Activated CD4-positive, alpha-beta memory T cell treated with anti-CD3 and anti-CD28 coated beads, Interleukin-2, amount 10 ng/mL, durations not matched to agents 7 days and 5 days (primary cell): ENCODE results near the gene TTC33. TPM values are rescaled to one million over a fixed set of nuclear protein-coding genes. Genes with fewer than 3 reads are reported as not detected.
A peak's percentile ranks its signal among the peaks of the same experiment; 100 is the strongest.

ENCODE experiments used
- CTCF ChIA-PET: fragments of 350-600 bp; sonication (Branson Sonifier 250); formaldehyde crosslinking; loops from one replicate; lab custom pipeline; 2021; ENCODE audit warnings: antibody characterized with exemption, inconsistent platforms; lab: Charles Lee
- POLR2A ChIA-PET: fragments of 350-600 bp; sonication (Branson Sonifier 250); formaldehyde crosslinking; loops from one replicate; lab custom pipeline; 2021; ENCODE audit warnings: antibody characterized with exemption; lab: Charles Lee
- DNase-seq: peaks from one replicate; pipeline ENCODE4 v3.0.0-alpha.2; 2020
- H3K27ac Mint-ChIP-seq: one replicate; pipeline ENCODE4 v1.8.0; 2021; ENCODE audit warnings: mild to moderate bottlenecking, mixed read lengths
- H3K27me3 Mint-ChIP-seq: one replicate; pipeline ENCODE4 v1.8.0; 2021; ENCODE audit warnings: mixed read lengths
- H3K36me3 Mint-ChIP-seq: one replicate; pipeline ENCODE4 v1.8.0; 2021; ENCODE audit warnings: low read depth, mixed read lengths
- H3K4me1 Mint-ChIP-seq: one replicate; pipeline ENCODE4 v1.8.0; 2021; ENCODE audit warnings: mixed read lengths
- H3K4me3 Mint-ChIP-seq: one replicate; pipeline ENCODE4 v1.8.0; 2021; ENCODE audit warnings: mild to moderate bottlenecking, mixed read lengths
- H3K9me3 Mint-ChIP-seq: one replicate; pipeline ENCODE4 v1.8.0; 2021; ENCODE audit warnings: mixed read lengths
- total RNA-seq, 2 experiments: library from RNA; stranded (reverse); gene quantifications; one replicate each; pipeline ENCODE4 v1.2.3, GENCODE V29; 2021

TTC33 gene
- total RNA-seq, 2 experiments from 2014 or later: 19.6 to 19.9 TPM

DNA sequence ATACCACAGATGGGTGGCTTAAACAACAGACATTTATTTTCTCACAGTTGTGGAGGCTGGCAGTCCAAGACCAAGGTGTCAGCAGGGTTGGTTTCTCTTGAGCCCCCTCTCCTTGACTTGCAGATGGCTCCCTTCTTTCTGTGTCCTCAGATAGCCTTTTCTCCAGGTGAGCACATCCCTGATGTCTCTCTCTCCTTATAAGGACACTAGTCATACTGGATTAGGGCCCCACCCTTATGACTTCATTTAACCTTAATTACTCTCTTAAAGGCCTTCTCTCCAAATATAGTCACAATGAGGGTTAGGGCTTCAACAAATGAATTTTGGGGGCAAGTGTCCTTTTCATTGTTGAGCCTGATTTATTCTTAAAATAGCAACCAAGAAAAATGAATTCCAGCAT lies 61.3 kb downstream of the TTC33 start:
- ChIA-PET POLR2A (no interaction called here), CTCF (no interaction called here)
- no peak for DNase-seq
- no peaks in the 10 kb centered on the region for H3K27me3 Mint-ChIP-seq
- no peaks in the 10 kb centered on the region for H3K9me3 Mint-ChIP-seq
- H3K36me3 Mint-ChIP-seq: peaks cover 71% of the 10 kb centered on the region
- H3K27ac Mint-ChIP-seq: no peak overlapping the region
- no peak overlapping the region for H3K4me3 Mint-ChIP-seq
- H3K4me1 Mint-ChIP-seq: peaks cover 23% of the 10 kb centered on the region

DNA sequence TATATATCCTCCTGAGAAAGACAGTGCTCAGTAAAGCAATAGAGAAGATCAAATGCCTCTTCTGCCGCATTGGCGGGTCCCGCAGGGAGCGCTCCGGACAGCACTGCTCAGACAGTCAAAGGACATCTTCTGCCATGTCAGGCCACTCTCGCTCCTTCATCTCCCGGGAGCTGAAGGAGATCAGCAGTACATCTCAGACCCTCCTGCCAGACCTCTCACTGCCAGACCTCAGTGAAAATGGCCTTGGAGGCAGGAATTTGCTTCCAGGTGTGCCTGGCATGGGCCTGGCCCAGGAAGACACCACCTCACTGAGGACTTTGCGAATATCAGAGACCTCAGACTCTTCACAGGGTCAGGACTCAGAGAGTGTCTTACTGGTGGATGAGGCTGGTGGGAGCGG lies 63.9 kb downstream of the TTC33 start:
- Mint-ChIP-seq H3K36me3 (peaks cover 82% of the 10 kb centered on the region), H3K9me3 (no peaks in the 10 kb centered on the region), H3K27ac (peak overlapping the region; percentile 42), H3K27me3 (no peaks in the 10 kb centered on the region), H3K4me3 (no peak overlapping the region), H3K4me1 (peaks cover 47% of the 10 kb centered on the region)
- ChIA-PET CTCF (no interaction called here), POLR2A (interaction anchor here (1.9 kb wide), 1 partner anchor 434 kb away, joined by 5 read pairs; no protein-coding TSS in a partner anchor)
- DNase-seq: no peak

DNA sequence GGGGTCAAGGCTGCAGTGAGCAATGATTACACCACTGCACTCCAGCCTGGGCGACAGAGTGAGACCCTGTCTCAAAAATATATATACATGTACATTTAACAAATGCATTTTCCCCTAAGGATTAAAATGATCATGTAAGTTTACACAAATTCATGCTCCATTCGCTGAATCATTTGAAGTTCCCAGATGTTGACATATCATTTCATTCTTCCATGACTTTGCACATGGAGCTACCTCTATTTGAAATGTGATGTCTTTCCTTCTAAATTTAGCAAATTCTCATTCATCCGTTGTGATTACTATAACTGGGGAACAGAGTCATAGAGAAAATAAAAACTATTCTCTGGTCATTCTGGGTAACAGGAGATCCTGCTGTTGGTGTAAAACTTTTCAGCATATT lies 65.5 kb downstream of the TTC33 start:
- H3K9me3 Mint-ChIP-seq: no peaks in the 10 kb centered on the region
- H3K36me3 Mint-ChIP-seq: peaks cover 82% of the 10 kb centered on the region
- no peaks in the 10 kb centered on the region for H3K27me3 Mint-ChIP-seq
- POLR2A ChIA-PET: interaction anchor here (1.6 kb wide), 1 partner anchor 10 kb away, joined by 5 read pairs; the partner anchor contains the start of gene PTGER4
- CTCF ChIA-PET: interaction anchor here (0.6 to 3.3 kb wide), 3 partner anchors 9 to 742 kb away, joined by 3 to 23 read pairs (median 3); no protein-coding TSS in a partner anchor
- no peak overlapping the region for H3K4me3 Mint-ChIP-seq
- no peak for DNase-seq
- H3K27ac Mint-ChIP-seq: peak overlapping the region; percentile 6
- peaks cover 61% of the 10 kb centered on the region for H3K4me1 Mint-ChIP-seq

DNA sequence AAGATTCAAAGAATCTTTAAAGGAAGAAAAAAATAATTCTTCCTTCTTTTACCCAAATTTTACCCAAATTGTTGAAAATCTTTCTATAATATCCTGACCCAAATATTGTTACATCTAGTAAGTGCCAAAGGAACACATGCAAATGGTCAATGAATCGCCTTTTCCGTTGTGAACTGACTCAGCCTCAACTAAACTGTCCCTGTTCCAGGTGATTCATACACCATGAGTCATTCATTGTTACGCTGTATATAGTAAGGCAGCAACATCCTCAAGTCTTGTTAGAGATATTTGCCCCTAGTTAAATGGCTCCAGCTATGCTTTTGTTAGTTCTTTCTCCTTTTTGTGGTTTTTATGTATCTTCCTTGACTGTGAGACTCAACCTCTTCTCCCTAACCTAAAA lies 66.3 kb downstream of the TTC33 start:
- Mint-ChIP-seq H3K9me3 (no peaks in the 10 kb centered on the region), H3K27ac (peak overlapping the region; percentile 85), H3K4me3 (no peak overlapping the region), H3K36me3 (peaks cover 78% of the 10 kb centered on the region), H3K4me1 (peaks cover 65% of the 10 kb centered on the region), H3K27me3 (no peaks in the 10 kb centered on the region)
- DNase-seq: peak; percentile 61
- POLR2A ChIA-PET: interaction anchor here (1.0 to 2.0 kb wide), 4 partner anchors 9 to 353 kb away, joined by 3 to 9 read pairs (median 4); partner anchors contain the start of gene PTGER4
- CTCF ChIA-PET: interaction anchor here (0.9 to 3.3 kb wide), 6 partner anchors 44 to 741 kb away, joined by 3 to 23 read pairs (median 5); no protein-coding TSS in a partner anchor

DNA sequence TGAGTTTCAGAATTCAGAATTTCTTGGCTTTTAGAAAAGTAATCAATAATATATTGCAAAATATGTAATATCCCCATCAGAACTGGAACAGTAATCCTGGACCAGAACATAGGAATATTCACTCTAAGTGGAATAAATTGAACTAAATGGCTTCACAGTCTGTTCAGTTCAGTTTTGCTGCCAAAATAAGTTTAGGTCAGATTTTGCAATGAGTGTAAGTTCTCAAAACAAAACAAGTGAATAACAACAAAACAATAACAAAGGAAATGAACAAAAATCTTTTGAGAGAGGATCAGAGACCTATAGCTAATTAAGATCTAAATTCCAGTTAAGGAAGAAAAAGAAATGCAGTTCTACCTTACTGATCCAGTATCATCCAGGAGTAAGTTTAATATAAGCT lies 66.8 kb downstream of the TTC33 start:
- Mint-ChIP-seq H3K27ac (peak overlapping the region; percentile 85), H3K36me3 (peaks cover 77% of the 10 kb centered on the region), H3K4me1 (peaks cover 69% of the 10 kb centered on the region), H3K9me3 (no peaks in the 10 kb centered on the region), H3K4me3 (peak overlapping the region; percentile 16), H3K27me3 (no peaks in the 10 kb centered on the region)
- CTCF ChIA-PET: interaction anchor here (0.6 to 3.3 kb wide), 9 partner anchors 14 to 740 kb away, joined by 3 to 23 read pairs (median 4); no protein-coding TSS in a partner anchor
- DNase-seq: no peak
- POLR2A ChIA-PET: interaction anchor here (1.0 to 2.0 kb wide), 4 partner anchors 9 to 353 kb away, joined by 3 to 9 read pairs (median 4); partner anchors contain the start of gene PTGER4

DNA sequence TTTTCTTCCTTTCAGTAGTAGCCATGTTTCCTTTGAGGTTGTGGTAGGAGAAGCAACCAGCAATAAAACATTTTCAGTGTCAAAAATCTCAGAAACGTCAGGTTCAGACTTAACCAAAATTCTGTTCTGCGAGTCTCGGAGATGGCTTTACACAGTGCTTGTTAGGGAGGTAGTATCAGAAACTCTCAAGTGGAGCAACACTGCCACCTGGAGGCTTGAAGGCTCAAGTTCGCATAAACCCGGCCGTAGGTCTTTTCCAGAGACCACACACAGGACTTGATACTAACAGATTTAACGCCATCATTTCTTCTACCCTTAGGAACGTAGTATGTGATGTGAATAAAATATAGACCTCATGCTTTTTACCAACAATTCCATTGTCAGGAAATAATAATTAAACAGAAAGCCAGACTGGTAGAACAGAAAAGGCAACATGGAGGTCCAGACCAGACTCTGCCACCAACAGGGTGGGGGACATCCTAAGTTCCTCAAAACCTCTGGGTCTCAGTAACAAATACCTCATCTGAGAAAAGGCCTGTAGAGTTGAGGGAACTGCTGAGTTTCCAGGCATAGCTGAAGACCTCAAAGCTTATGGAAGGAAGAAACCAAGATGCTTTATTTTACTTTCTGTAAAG lies 67.5 kb downstream of the TTC33 start:
- Mint-ChIP-seq H3K27me3 (no peaks in the 10 kb centered on the region), H3K27ac (peak overlapping the region; percentile 85), H3K4me3 (peak overlapping the region; percentile 78), H3K36me3 (peaks cover 80% of the 10 kb centered on the region), H3K4me1 (peaks cover 75% of the 10 kb centered on the region), H3K9me3 (no peaks in the 10 kb centered on the region)
- POLR2A ChIA-PET: interaction anchor here (1.2 to 2.0 kb wide), 2 partner anchors 8 to 251 kb away, joined by 4 to 9 read pairs; partner anchors contain the start of gene PTGER4
- CTCF ChIA-PET: interaction anchor here (0.6 to 3.3 kb wide), 7 partner anchors 15 to 740 kb away, joined by 3 to 23 read pairs (median 3); no protein-coding TSS in a partner anchor
- DNase-seq: peak; percentile 90

DNA sequence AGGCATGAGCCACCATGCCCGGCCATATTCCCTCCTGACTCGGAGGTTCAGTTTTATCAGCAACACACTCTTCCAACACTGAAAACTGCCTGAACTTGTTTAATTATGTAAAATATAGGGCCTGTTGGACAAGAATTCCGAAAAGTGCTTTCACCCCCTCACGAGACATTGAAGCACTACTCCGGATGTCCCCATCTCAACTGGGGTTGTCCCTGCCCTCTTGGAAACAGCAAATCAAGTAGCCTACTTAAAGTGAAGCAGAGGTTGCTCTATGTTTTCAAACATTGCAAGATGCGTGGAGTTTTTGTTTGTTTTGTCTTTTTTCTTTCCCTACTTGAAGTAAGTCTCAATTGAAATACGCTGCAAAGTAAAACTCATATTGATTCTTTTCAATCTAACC lies 68.4 kb downstream of the TTC33 start:
- H3K4me3 Mint-ChIP-seq: peak overlapping the region; percentile 78
- no peaks in the 10 kb centered on the region for H3K27me3 Mint-ChIP-seq
- ChIA-PET POLR2A (interaction anchor here (1.4 to 8.9 kb wide), 3 partner anchors 11 to 280 kb away, joined by 10 to 145 read pairs (median 26); no protein-coding TSS in a partner anchor), CTCF (interaction anchor here (1.2 to 2.2 kb wide), 3 partner anchors 277 to 973 kb away, joined by 3 to 17 read pairs (median 3); no protein-coding TSS in a partner anchor)
- peaks cover 85% of the 10 kb centered on the region for H3K36me3 Mint-ChIP-seq
- H3K27ac Mint-ChIP-seq: peak overlapping the region; percentile 85
- H3K9me3 Mint-ChIP-seq: no peaks in the 10 kb centered on the region
- DNase-seq: peak; percentile 49
- H3K4me1 Mint-ChIP-seq: peaks cover 72% of the 10 kb centered on the region

DNA sequence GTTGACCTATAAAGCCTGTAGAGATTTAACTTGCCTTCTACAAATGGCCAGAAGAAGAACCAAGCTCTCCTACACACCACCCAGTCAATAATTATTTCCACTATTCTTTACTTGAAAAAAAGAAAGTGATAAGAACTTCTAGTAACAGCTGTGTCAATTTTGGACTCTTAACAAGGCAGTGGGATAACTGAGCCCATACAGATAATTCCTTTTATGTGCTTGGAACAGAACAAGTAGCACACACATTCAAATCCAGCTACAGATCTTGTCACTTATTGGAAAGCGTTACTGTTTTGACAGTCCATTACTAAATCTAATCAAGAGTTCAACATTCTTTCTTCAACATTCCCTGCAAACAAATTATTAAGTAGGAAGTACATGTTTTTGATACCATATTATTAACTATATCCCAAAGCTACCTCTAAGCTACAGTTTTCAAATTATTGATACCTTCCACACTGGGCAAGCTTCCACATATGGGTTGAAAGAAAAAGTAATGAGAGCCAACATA lies 69.7 kb downstream of the TTC33 start:
- H3K9me3 Mint-ChIP-seq: no peaks in the 10 kb centered on the region
- DNase-seq: no peak
- POLR2A ChIA-PET: interaction anchor here (0.8 to 8.9 kb wide), 9 partner anchors 10 to 462 kb away, joined by 3 to 145 read pairs (median 11); no protein-coding TSS in a partner anchor
- CTCF ChIA-PET: interaction anchor here (1.1 to 2.2 kb wide), 8 partner anchors 50 to 972 kb away, joined by 3 to 17 read pairs (median 4); no protein-coding TSS in a partner anchor
- H3K27me3 Mint-ChIP-seq: no peaks in the 10 kb centered on the region
- H3K36me3 Mint-ChIP-seq: peaks cover 85% of the 10 kb centered on the region
- peak overlapping the region; percentile 85 for H3K27ac Mint-ChIP-seq
- peak overlapping the region; percentile 78 for H3K4me3 Mint-ChIP-seq
- H3K4me1 Mint-ChIP-seq: peaks cover 64% of the 10 kb centered on the region

DNA sequence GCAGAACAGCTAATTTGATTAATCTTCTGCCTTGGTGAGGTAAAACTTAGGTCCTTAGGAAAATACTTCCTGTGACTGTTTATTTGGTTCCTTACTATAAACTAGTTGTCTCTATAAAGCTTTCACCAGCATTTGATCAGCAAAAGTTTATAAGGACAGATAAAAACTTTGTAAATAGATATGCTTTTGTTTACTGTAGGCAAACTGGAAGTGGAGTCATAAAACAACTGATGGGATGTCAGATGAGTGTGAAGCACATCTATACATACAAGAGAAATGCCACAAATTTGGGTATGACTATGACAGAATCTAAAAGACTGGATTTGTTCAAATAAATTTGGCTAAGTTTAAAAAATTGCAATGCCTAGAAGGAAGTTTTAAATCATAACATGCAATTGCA lies 70.6 kb downstream of the TTC33 start:
- no peak for DNase-seq
- Mint-ChIP-seq H3K27ac (peak overlapping the region; percentile 85), H3K27me3 (no peaks in the 10 kb centered on the region), H3K4me3 (peak overlapping the region; percentile 78), H3K36me3 (peaks cover 86% of the 10 kb centered on the region), H3K9me3 (no peaks in the 10 kb centered on the region), H3K4me1 (peaks cover 58% of the 10 kb centered on the region)
- POLR2A ChIA-PET: interaction anchor here (1.0 to 8.9 kb wide), 9 partner anchors 9 to 515 kb away, joined by 3 to 145 read pairs (median 11); no protein-coding TSS in a partner anchor
- CTCF ChIA-PET: interaction anchor here (1.2 to 2.4 kb wide), 6 partner anchors 33 to 736 kb away, joined by 3 to 17 read pairs (median 4); no protein-coding TSS in a partner anchor

DNA sequence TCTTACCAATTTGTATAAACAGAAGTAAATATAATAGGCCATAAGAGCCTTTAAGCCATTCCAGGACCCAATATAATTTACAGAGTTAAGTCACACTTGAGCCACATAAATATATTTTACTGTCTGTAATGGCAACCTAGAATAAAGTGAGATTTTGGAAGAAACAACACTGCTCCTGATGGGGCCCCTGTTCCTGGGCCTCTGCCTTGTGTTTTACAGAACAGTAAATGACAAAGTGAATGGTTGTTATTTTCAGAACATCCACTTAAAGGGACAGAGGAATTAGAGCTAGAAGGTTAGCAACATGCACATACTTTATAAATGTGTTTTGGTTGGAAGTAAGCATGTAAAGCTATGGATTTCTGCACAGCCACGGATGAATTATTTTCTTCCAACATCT lies 72.5 kb downstream of the TTC33 start:
- Mint-ChIP-seq H3K27ac (peak overlapping the region; percentile 96), H3K4me3 (peak overlapping the region; percentile 95), H3K27me3 (no peaks in the 10 kb centered on the region), H3K9me3 (no peaks in the 10 kb centered on the region), H3K36me3 (peaks cover 75% of the 10 kb centered on the region), H3K4me1 (peaks cover 47% of the 10 kb centered on the region)
- ChIA-PET CTCF (interaction anchor here (0.9 to 2.4 kb wide), 7 partner anchors 22 to 735 kb away, joined by 3 to 7 read pairs (median 3); no protein-coding TSS in a partner anchor), POLR2A (interaction anchor here (0.9 to 8.9 kb wide), 11 partner anchors 7 to 969 kb away, joined by 3 to 145 read pairs (median 6); no protein-coding TSS in a partner anchor)
- DNase-seq: no peak

DNA sequence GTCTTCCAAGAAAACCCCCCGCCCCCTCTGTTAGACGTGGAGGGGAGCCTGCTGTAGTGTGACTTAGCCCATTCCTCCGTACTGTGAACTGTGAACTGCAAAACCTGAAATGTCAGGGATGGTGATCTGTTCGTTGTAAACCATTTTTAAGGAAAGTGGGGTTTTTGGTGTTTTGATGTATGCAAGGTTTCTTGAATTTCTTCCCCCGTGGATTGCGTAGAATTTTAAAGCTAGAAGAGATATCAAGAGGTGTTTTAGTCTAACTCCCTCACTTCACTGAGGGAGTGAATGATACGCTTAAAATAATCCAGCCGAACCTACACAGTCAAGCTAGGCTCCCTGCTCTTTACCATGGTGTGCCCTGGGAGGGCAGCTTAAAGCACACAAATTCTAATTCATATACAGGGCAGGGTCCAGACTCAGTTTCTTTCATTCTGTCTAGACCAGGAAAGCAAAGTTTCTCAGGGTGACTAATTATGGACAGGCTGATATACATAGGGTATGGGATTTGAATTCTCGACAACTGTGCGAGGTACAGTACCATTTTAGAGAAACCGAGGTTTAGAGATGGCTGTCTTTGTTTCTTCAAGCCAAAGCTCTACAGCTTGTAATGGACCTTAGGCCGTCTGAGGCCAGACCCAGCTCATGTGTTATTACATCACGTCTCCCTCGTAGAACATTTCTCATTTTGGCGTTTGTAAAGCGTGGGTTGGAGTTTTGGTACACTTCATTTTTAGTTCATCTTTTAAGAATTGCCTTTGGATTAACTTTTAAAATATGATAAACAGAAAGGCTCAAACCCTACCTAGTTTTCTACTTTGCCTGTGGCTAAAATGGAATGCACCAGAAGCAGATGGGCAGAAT lies 73.4 kb downstream of the TTC33 start:
- CTCF ChIA-PET: interaction anchor here (1.0 to 1.9 kb wide), 5 partner anchors 27 to 733 kb away, joined by 3 to 6 read pairs (median 3); no protein-coding TSS in a partner anchor
- POLR2A ChIA-PET: interaction anchor here (0.6 to 8.9 kb wide), 8 partner anchors 29 to 315 kb away, joined by 3 to 145 read pairs (median 6); no protein-coding TSS in a partner anchor
- Mint-ChIP-seq H3K36me3 (peaks cover 66% of the 10 kb centered on the region), H3K4me1 (peaks cover 44% of the 10 kb centered on the region), H3K27ac (peak overlapping the region; percentile 96), H3K4me3 (peak overlapping the region; percentile 95), H3K27me3 (no peaks in the 10 kb centered on the region), H3K9me3 (no peaks in the 10 kb centered on the region)
- DNase-seq: no peak
